GM12878 (cell line): ENCODE measurements around the gene SOS1. TPM values are rescaled to one million over a fixed set of nuclear protein-coding genes. Genes with fewer than 3 reads are reported as not detected.

Experiments used
- ATAC-seq: fragments of 200-7000 bp; cut with Tn5 transposase; 3 replicates; pipeline ENCODE4 v1.9.1; 2020; ENCODE audit warnings: mild to moderate bottlenecking, moderate library complexity
- BruUV-seq: library from RNA; stranded (reverse); fragments of 400-500 nt; replicated peaks from 2 replicates; lab custom pipeline; 2021; lab: Mats Ljungman, UMichigan
- CTCF ChIA-PET: fragments of 300-600 bp; sonication (Branson Sonifier 250); formaldehyde crosslinking; extraction: SDS; loops from one replicate; lab custom pipeline; 2021; ENCODE audit warnings: inconsistent platforms; lab: Yijun Ruan, JAX
- POLR2A ChIA-PET: fragments of 350-600 bp; formaldehyde crosslinking; extraction: SDS; loops from one replicate; lab custom pipeline; 2021; ENCODE audit warnings: inconsistent platforms; lab: Charles Lee
- RAD21 ChIA-PET: fragments of 300-600 bp; sonication (Branson Sonifier 250); formaldehyde crosslinking; loops from one replicate; lab custom pipeline; 2023; ENCODE audit warnings: antibody characterized with exemption; ENCODE audit not compliant: unreplicated experiment; lab: Charles Lee
- SMC1A ChIA-PET: fragments of 300-600 bp; sonication (Branson Sonifier 250); formaldehyde crosslinking; loops from one replicate; lab custom pipeline; 2023; ENCODE audit not compliant: unreplicated experiment, uncharacterized antibody; lab: Charles Lee
- DNase-seq: peaks from one replicate; pipeline ENCODE4 v3.0.0-alpha.2; 2011; ENCODE audit warnings: low read depth, low spot score
- FAIRE-seq: peaks from 3 replicates; lab custom pipeline; 2011; peaks lifted over from hg19 to GRCh38; lab: Jason Lieb, UNC
- H2AFZ ChIP-seq: 2 replicates; pipeline ENCODE4 v1.6.0; 2011; ENCODE audit warnings: low read depth, low read length, control low read depth; ENCODE audit not compliant: control insufficient read depth
- H3K27ac ChIP-seq: 2 replicates; pipeline ENCODE4 v1.5.1; 2011; ENCODE audit warnings: control low read depth; ENCODE audit not compliant: control insufficient read depth, insufficient read depth
- H3K27me3 ChIP-seq, 2 experiments: replicated peaks in 1 of 2; 2 replicates each; pipeline versions ENCODE4 v1.6.0 to v1.6.1; 2011; ENCODE audit warnings: low read length in 1 of 2; ENCODE audit not compliant: control insufficient read depth in 2 of 2, insufficient read depth in 2 of 2
- H3K36me3 ChIP-seq, 2 experiments: 2 replicates each; pipeline ENCODE4 v1.5.1; 2011; ENCODE audit warnings: low read length in 1 of 2; ENCODE audit not compliant: control insufficient read depth in 2 of 2, insufficient read depth in 2 of 2
- H3K4me1 ChIP-seq: 2 replicates; pipeline ENCODE4 v1.6.1; 2011; ENCODE audit warnings: mild to moderate bottlenecking, low read length, moderate library complexity, mixed read lengths; ENCODE audit not compliant: control insufficient read depth, insufficient read depth
- H3K4me2 ChIP-seq: 2 replicates; pipeline ENCODE4 v1.6.0; 2011; ENCODE audit warnings: control low read depth; ENCODE audit not compliant: control insufficient read depth, insufficient read depth
- H3K4me3 ChIP-seq: fragments of 200-600 bp; sonication (generic); 2 replicates; pipeline ENCODE4 v1.5.1; 2016
- H3K79me2 ChIP-seq: 2 replicates; pipeline ENCODE4 v1.6.0; 2011; ENCODE audit warnings: low read length; ENCODE audit not compliant: control insufficient read depth, insufficient read depth
- H3K9ac ChIP-seq: 2 replicates; pipeline ENCODE4 v1.8.0; 2011; ENCODE audit warnings: low read length, control low read depth, mixed read lengths; ENCODE audit not compliant: control insufficient read depth, insufficient read depth
- H3K9me3 ChIP-seq: replicated peaks from 3 replicates; pipeline ENCODE4 v1.5.1; 2011; ENCODE audit warnings: mild to moderate bottlenecking, low read length; ENCODE audit not compliant: control insufficient read depth, insufficient read depth
- H4K20me1 ChIP-seq: 2 replicates; pipeline ENCODE4 v1.6.0; 2011; ENCODE audit not compliant: control insufficient read depth, insufficient read depth
- ATF2 ChIP-seq: IDR thresholded peaks from 2 replicates; pipeline ENCODE4 v1.6.1; 2012; ENCODE audit warnings: low read length, inconsistent platforms
- CBX5 ChIP-seq: sonication (generic); IDR thresholded peaks from 2 replicates; pipeline ENCODE4 v1.6.1; 2016; ENCODE audit warnings: low read depth, moderate library complexity, mild to moderate bottlenecking, inconsistent platforms
- IKZF1 ChIP-seq: fragments of 450-650 bp; conservative IDR thresholded peaks from 2 replicates; pipeline ENCODE4 v1.6.1; 2017; ENCODE audit warnings: antibody characterized with exemption, mild to moderate bottlenecking
- KDM1A ChIP-seq: fragments of 200-600 bp; sonication (generic); IDR thresholded peaks from 2 replicates; pipeline ENCODE4 v1.6.1; 2016; ENCODE audit warnings: borderline replicate concordance
- LARP7 ChIP-seq: fragments of 450-650 bp; IDR thresholded peaks from 2 replicates; pipeline ENCODE4 v1.6.1; 2017; ENCODE audit warnings: mild to moderate bottlenecking
- MTA3 ChIP-seq: IDR thresholded peaks from 2 replicates; pipeline ENCODE4 v1.6.1; 2012; ENCODE audit warnings: low read length, inconsistent platforms, borderline replicate concordance
- PBX3 ChIP-seq: IDR thresholded peaks from 2 replicates; pipeline ENCODE4 v1.6.1; 2011; ENCODE audit warnings: mild to moderate bottlenecking, low read depth, low read length, moderate library complexity; ENCODE audit not compliant: insufficient replicate concordance
- PKNOX1 ChIP-seq: fragments of 450-650 bp; IDR thresholded peaks from 2 replicates; pipeline ENCODE4 v1.6.1; 2016; ENCODE audit warnings: mild to moderate bottlenecking
- POLR2A ChIP-seq: IDR thresholded peaks from 2 replicates; pipeline ENCODE4 v1.6.1; 2011; ENCODE audit warnings: low read depth, mild to moderate bottlenecking, low read length
- POLR2AphosphoS2 ChIP-seq: IDR thresholded peaks from 2 replicates; pipeline ENCODE4 v1.6.1; 2011; ENCODE audit warnings: low read depth, mild to moderate bottlenecking, low read length, improper control_type of control experiment, moderate library complexity
- SMARCA5 ChIP-seq: fragments of 450-650 bp; IDR thresholded peaks from 2 replicates; pipeline ENCODE4 v1.6.1; 2017; ENCODE audit warnings: mild to moderate bottlenecking
- SRF ChIP-seq, 2 experiments: IDR thresholded peaks; 2 replicates each; pipeline ENCODE4 v1.6.1; 2011; ENCODE audit warnings: low read depth in 2 of 2, low read length in 2 of 2, mild to moderate bottlenecking in 1 of 2, moderate library complexity in 1 of 2
- TAF1 ChIP-seq: IDR thresholded peaks from 2 replicates; pipeline ENCODE4 v1.6.1; 2011; ENCODE audit warnings: mild to moderate bottlenecking, low read depth, low read length, borderline replicate concordance
- WRNIP1 ChIP-seq: IDR thresholded peaks from 2 replicates; pipeline ENCODE4 v1.6.1; 2011; ENCODE audit warnings: low read depth, low read length, improper control_type of control experiment, borderline replicate concordance
- ZBTB33 ChIP-seq: fragments of 450-650 bp; IDR thresholded peaks from 2 replicates; pipeline ENCODE4 v1.6.1; 2017; ENCODE audit warnings: mild to moderate bottlenecking
- ZBTB4 ChIP-seq: fragments of 450-650 bp; formaldehyde crosslinking; IDR thresholded peaks from 2 replicates; pipeline ENCODE4 v1.4.0; 2022; ENCODE audit warnings: mild to moderate bottlenecking, moderate library complexity
- in situ Hi-C: fragments of 300-500 bp; cut with MboI; formaldehyde crosslinking; loops from 9 replicates; pipeline ENCODE4 v1.14.3; 2018; ENCODE audit warnings: mixed read lengths
- intact Hi-C: fragments of 100-400 bp; cut with micrococcal nuclease; formaldehyde crosslinking; loops from one replicate; pipeline ENCODE4 v1.14.2; 2022; ENCODE audit not compliant: unreplicated experiment
- polyA plus RNA-seq, 11 experiments: library from polyadenylated mRNA; depleted of rRNA in 4 of 11; unstranded in 6 of 11; stranded (reverse) in 5 of 11; fragments of >200 nt; fragmentation: Nextera tagmentation in 4 of 11; fragmentation: Illumina TruSeq in 1 of 11; extraction: Ambion mirVana in 4 of 11; extraction: Trizol in 1 of 11; gene quantifications; 1 replicate in 1 of 11; 2 replicates in 10 of 11; pipeline versions ENCODE4 v1.2.1 to v1.2.3, GENCODE V29; 2011 to 2016; ENCODE audit warnings: inconsistent platforms in 2 of 11, missing spikeins in 2 of 11, low read depth in 1 of 11
- total RNA-seq, 4 experiments: library from RNA; depleted of rRNA in 3 of 4; stranded (reverse); fragments of >200 nt in 3 of 4; fragmentation: Illumina TruSeq in 1 of 4; extraction: Trizol in 1 of 4; gene quantifications; 2 replicates each; pipeline versions ENCODE4 v1.2.1 to v1.2.3, GENCODE V29; 2013 to 2021

The SOS1 gene
- total and polyA plus RNA-seq, 10 of the 15 experiments (the other 5 are each of a cell fraction or from before 2014, with no cell fraction given) = 2.1 to 24.1 (median 8.5) TPM

- H3K9ac ChIP-seq = no peak overlapping the region
- intact Hi-C loops = no loop called here
- in situ Hi-C loops = no loop called here
- H3K79me2 ChIP-seq = no peaks in the 10 kb centered on the region
- H4K20me1 ChIP-seq = no peaks in the 10 kb centered on the region
- H3K9me3 ChIP-seq = no peaks in the 10 kb centered on the region
- no peaks in the 10 kb centered on the region for H3K27me3 ChIP-seq
- POLR2A ChIA-PET = no interaction called here
- H3K4me3 ChIP-seq = no peak overlapping the region
- H3K27ac ChIP-seq = no peak overlapping the region
- DNase-seq (no peak), ATAC-seq (no peak), FAIRE-seq (no peak)
- no TSS peak for BruUV-seq
- RAD21 ChIA-PET = no interaction called here
- no peak overlapping the region for H3K4me2 ChIP-seq
- H3K36me3 ChIP-seq = no peaks in the 10 kb centered on the region
- H2AFZ ChIP-seq = no peak overlapping the region
- CTCF ChIA-PET = interaction anchor here (2.1 kb wide), 1 partner anchor 286 kb away, joined by 8 read pairs; no protein-coding TSS in a partner anchor
- H3K4me1 ChIP-seq = no peaks in the 10 kb centered on the region
- SMC1A ChIA-PET = no interaction called here
- TF ChIP-seq CBX5 = no peak
- no peak for TF ChIP-seq ZBTB33
- TF ChIP-seq PBX3 = no peak
- no peak for TF ChIP-seq SMARCA5
- no peak for TF ChIP-seq POLR2A
- no peak for TF ChIP-seq LARP7
- no peak for TF ChIP-seq IKZF1
- TF ChIP-seq ZBTB4 (CRISPR knock-in tag) = no peak
- TF ChIP-seq TAF1 = no peak
- TF ChIP-seq KDM1A = no peak
- no peak for TF ChIP-seq MTA3
- no peak for TF ChIP-seq SRF (IDR thresholded peaks at IDR 0.05; ENCODE audit: low read depth in 2 of 2, low read length in 2 of 2)
- no peak for TF ChIP-seq PKNOX1
- TF ChIP-seq WRNIP1 = no peak
- TF ChIP-seq ATF2 = no peak
- TF ChIP-seq POLR2AphosphoS2 = no peak
Measured at GRCh38 chr2:38943784-38944183, 177.1 kb downstream of the SOS1 start.
